GM12878 (cell line): Measurements from ENCODE around the gene SMPD3. TPM values are rescaled to one million over a fixed set of nuclear protein-coding genes. Genes with fewer than 3 reads are reported as not detected.

Experiments
- ATAC-seq: fragments of 200-7000 bp; cut with Tn5 transposase; 3 replicates; pipeline ENCODE4 v1.9.1; 2020; ENCODE audit warnings: mild to moderate bottlenecking, moderate library complexity
- BruUV-seq: library from RNA; stranded (reverse); fragments of 400-500 nt; replicated peaks from 2 replicates; lab custom pipeline; 2021; lab: Mats Ljungman, UMichigan
- CTCF ChIA-PET: fragments of 300-600 bp; sonication (Branson Sonifier 250); formaldehyde crosslinking; extraction: SDS; loops from one replicate; lab custom pipeline; 2021; ENCODE audit warnings: inconsistent platforms; lab: Yijun Ruan, JAX
- POLR2A ChIA-PET: fragments of 350-600 bp; formaldehyde crosslinking; extraction: SDS; loops from one replicate; lab custom pipeline; 2021; ENCODE audit warnings: inconsistent platforms; lab: Charles Lee
- RAD21 ChIA-PET: fragments of 300-600 bp; sonication (Branson Sonifier 250); formaldehyde crosslinking; loops from one replicate; lab custom pipeline; 2023; ENCODE audit warnings: antibody characterized with exemption; ENCODE audit not compliant: unreplicated experiment; lab: Charles Lee
- SMC1A ChIA-PET: fragments of 300-600 bp; sonication (Branson Sonifier 250); formaldehyde crosslinking; loops from one replicate; lab custom pipeline; 2023; ENCODE audit not compliant: unreplicated experiment, uncharacterized antibody; lab: Charles Lee
- DNase-seq: peaks from one replicate; pipeline ENCODE4 v3.0.0-alpha.2; 2011; ENCODE audit warnings: low read depth, low spot score
- FAIRE-seq: peaks from 3 replicates; lab custom pipeline; 2011; peaks lifted over from hg19 to GRCh38; lab: Jason Lieb, UNC
- H2AFZ ChIP-seq: 2 replicates; pipeline ENCODE4 v1.6.0; 2011; ENCODE audit warnings: low read depth, low read length, control low read depth; ENCODE audit not compliant: control insufficient read depth
- H3K27ac ChIP-seq: 2 replicates; pipeline ENCODE4 v1.5.1; 2011; ENCODE audit warnings: control low read depth; ENCODE audit not compliant: control insufficient read depth, insufficient read depth
- H3K27me3 ChIP-seq, 2 experiments: replicated peaks in 1 of 2; 2 replicates each; pipeline versions ENCODE4 v1.6.0 to v1.6.1; 2011; ENCODE audit warnings: low read length in 1 of 2; ENCODE audit not compliant: control insufficient read depth in 2 of 2, insufficient read depth in 2 of 2
- H3K36me3 ChIP-seq, 2 experiments: 2 replicates each; pipeline ENCODE4 v1.5.1; 2011; ENCODE audit warnings: low read length in 1 of 2; ENCODE audit not compliant: control insufficient read depth in 2 of 2, insufficient read depth in 2 of 2
- H3K4me1 ChIP-seq: 2 replicates; pipeline ENCODE4 v1.6.1; 2011; ENCODE audit warnings: mild to moderate bottlenecking, low read length, moderate library complexity, mixed read lengths; ENCODE audit not compliant: control insufficient read depth, insufficient read depth
- H3K4me2 ChIP-seq: 2 replicates; pipeline ENCODE4 v1.6.0; 2011; ENCODE audit warnings: control low read depth; ENCODE audit not compliant: control insufficient read depth, insufficient read depth
- H3K4me3 ChIP-seq: fragments of 200-600 bp; sonication (generic); 2 replicates; pipeline ENCODE4 v1.5.1; 2016
- H3K79me2 ChIP-seq: 2 replicates; pipeline ENCODE4 v1.6.0; 2011; ENCODE audit warnings: low read length; ENCODE audit not compliant: control insufficient read depth, insufficient read depth
- H3K9ac ChIP-seq: 2 replicates; pipeline ENCODE4 v1.8.0; 2011; ENCODE audit warnings: low read length, control low read depth, mixed read lengths; ENCODE audit not compliant: control insufficient read depth, insufficient read depth
- H3K9me3 ChIP-seq: replicated peaks from 3 replicates; pipeline ENCODE4 v1.5.1; 2011; ENCODE audit warnings: mild to moderate bottlenecking, low read length; ENCODE audit not compliant: control insufficient read depth, insufficient read depth
- H4K20me1 ChIP-seq: 2 replicates; pipeline ENCODE4 v1.6.0; 2011; ENCODE audit not compliant: control insufficient read depth, insufficient read depth
- ATF2 ChIP-seq: IDR thresholded peaks from 2 replicates; pipeline ENCODE4 v1.6.1; 2012; ENCODE audit warnings: low read length, inconsistent platforms
- CHD1 ChIP-seq: IDR thresholded peaks from 2 replicates; pipeline ENCODE4 v1.6.1; 2012; ENCODE audit warnings: low read depth, low read length, improper control_type of control experiment
- EED ChIP-seq: sonication (generic); IDR thresholded peaks from 2 replicates; pipeline ENCODE4 v1.6.1; 2016; ENCODE audit warnings: antibody characterized with exemption, low read depth
- EGR1 ChIP-seq, 2 experiments: IDR thresholded peaks; 1 replicate in 1 of 2; 2 replicates in 1 of 2; pipeline ENCODE4 v1.6.1; 2011 to 2012; ENCODE audit warnings: low read depth in 2 of 2, low read length in 2 of 2, borderline replicate concordance in 1 of 2, mild to moderate bottlenecking in 1 of 2, moderate library complexity in 1 of 2
- ESRRA ChIP-seq: IDR thresholded peaks from 2 replicates; pipeline ENCODE4 v1.6.1; 2012; ENCODE audit warnings: mild to moderate bottlenecking, low read length, improper control_type of control experiment
- IRF5 ChIP-seq: fragments of 450-650 bp; IDR thresholded peaks from 2 replicates; pipeline ENCODE4 v1.6.1; 2017; ENCODE audit warnings: borderline replicate concordance
- KLF5 ChIP-seq: fragments of 450-650 bp; IDR thresholded peaks from 2 replicates; pipeline ENCODE4 v1.6.1; 2014; ENCODE audit warnings: mild to moderate bottlenecking; ENCODE audit not compliant: partially characterized antibody
- PAX8 ChIP-seq: fragments of 450-650 bp; IDR thresholded peaks from 2 replicates; pipeline ENCODE4 v1.6.1; 2017; ENCODE audit warnings: mild to moderate bottlenecking, moderate library complexity
- SREBF1 ChIP-seq: IDR thresholded peaks from 2 replicates; pipeline ENCODE4 v1.6.1; 2012; ENCODE audit warnings: mild to moderate bottlenecking, low read length
- SRF ChIP-seq, 2 experiments: IDR thresholded peaks; 2 replicates each; pipeline ENCODE4 v1.6.1; 2011; ENCODE audit warnings: low read depth in 2 of 2, low read length in 2 of 2, mild to moderate bottlenecking in 1 of 2, moderate library complexity in 1 of 2
- STAT1 ChIP-seq: fragments of 450-650 bp; conservative IDR thresholded peaks from 2 replicates; pipeline ENCODE4 v1.6.1; 2014; ENCODE audit warnings: antibody characterized with exemption, mild to moderate bottlenecking
- YY1 ChIP-seq: IDR thresholded peaks from 2 replicates; pipeline ENCODE4 v1.6.1; 2011; ENCODE audit warnings: low read depth, mild to moderate bottlenecking, low read length
- ZBED1 ChIP-seq: IDR thresholded peaks from 2 replicates; pipeline ENCODE4 v1.6.1; 2016; ENCODE audit warnings: borderline replicate concordance
- WGBS: methylation state at CpG from one replicate; pipeline ENCODE4 v1.1.6; 2016; ENCODE audit warnings: low lambda C conversion rate; ENCODE audit not compliant: insufficient replicate concordance, insufficient coverage; ENCODE audit errors: missing lambda C conversion rate; 5-methylcytosine and 5-hydroxymethylcytosine counted together
- in situ Hi-C: fragments of 300-500 bp; cut with MboI; formaldehyde crosslinking; loops from 9 replicates; pipeline ENCODE4 v1.14.3; 2018; ENCODE audit warnings: mixed read lengths
- intact Hi-C: fragments of 100-400 bp; cut with micrococcal nuclease; formaldehyde crosslinking; loops from one replicate; pipeline ENCODE4 v1.14.2; 2022; ENCODE audit not compliant: unreplicated experiment
- polyA plus RNA-seq, 11 experiments: library from polyadenylated mRNA; depleted of rRNA in 4 of 11; unstranded in 6 of 11; stranded (reverse) in 5 of 11; fragments of >200 nt; fragmentation: Nextera tagmentation in 4 of 11; fragmentation: Illumina TruSeq in 1 of 11; extraction: Ambion mirVana in 4 of 11; extraction: Trizol in 1 of 11; gene quantifications; 1 replicate in 1 of 11; 2 replicates in 10 of 11; pipeline versions ENCODE4 v1.2.1 to v1.2.3, GENCODE V29; 2011 to 2016; ENCODE audit warnings: inconsistent platforms in 2 of 11, missing spikeins in 2 of 11, low read depth in 1 of 11
- total RNA-seq, 4 experiments: library from RNA; depleted of rRNA in 3 of 4; stranded (reverse); fragments of >200 nt in 3 of 4; fragmentation: Illumina TruSeq in 1 of 4; extraction: Trizol in 1 of 4; gene quantifications; 2 replicates each; pipeline versions ENCODE4 v1.2.1 to v1.2.3, GENCODE V29; 2013 to 2021
- TF ChIP-seq, protein P1 (sequence below): IDR thresholded peaks from 2 replicates; pipeline ENCODE4 v1.6.1; 2011; ENCODE audit warnings: borderline replicate concordance, low read depth, mild to moderate bottlenecking, moderate library complexity, low read length; ENCODE audit not compliant: insufficient read depth, poor library complexity, severe bottlenecking

The SMPD3 gene
- total and polyA plus RNA-seq, 10 of the 15 experiments (the other 5 are each of a cell fraction or from before 2014, with no cell fraction given): 0.04 to 2.0 (median 1.2) TPM

- Histone ChIP-seq H3K27me3 (no peaks in the 10 kb centered on the region), H3K9ac (no peak overlapping the region), H3K4me2 (no peak overlapping the region), H3K9me3 (no peaks in the 10 kb centered on the region), H3K4me3 (no peak overlapping the region), H3K27ac (no peak overlapping the region), H2AFZ (no peak overlapping the region), H3K4me1 (no peaks in the 10 kb centered on the region), H3K79me2 (no peaks in the 10 kb centered on the region), H4K20me1 (no peaks in the 10 kb centered on the region), H3K36me3 (no peaks in the 10 kb centered on the region)
- FAIRE-seq: no peak
- 39% methylated on average over 5 of the region's 5 CpGs for WGBS
- in situ Hi-C loops (no loop called here), intact Hi-C loops (no loop called here)
- peak; percentile 10; the same call in 1 of the 3 replicates for ATAC-seq
- ChIA-PET POLR2A (no interaction called here), CTCF (interaction anchor here (1.2 to 1.9 kb wide), 3 partner anchors 17 to 113 kb away, joined by 4 to 5 read pairs (median 4); no protein-coding TSS in a partner anchor), RAD21 (interaction anchor here (0.6 kb wide), 1 partner anchor 32 kb away, joined by 4 read pairs; no protein-coding TSS in a partner anchor), SMC1A (interaction anchor here (1.4 kb wide), 1 partner anchor 104 kb away, joined by 3 read pairs; no protein-coding TSS in a partner anchor)
- DNase-seq: no peak
- TF ChIP-seq ZBED1: no peak
- no peak for TF ChIP-seq SRF (IDR thresholded peaks at IDR 0.05; ENCODE audit: low read depth in 2 of 2, low read length in 2 of 2)
- no peak for TF ChIP-seq PAX8
- TF ChIP-seq KLF5: no peak
- TF ChIP-seq IRF5: no peak
- TF ChIP-seq EED: no peak
- TF ChIP-seq ATF2: no peak
- TF ChIP-seq EGR1 (IDR thresholded peaks at IDR 0.05; ENCODE audit: borderline replicate concordance in 1 of 2, low read depth in 2 of 2, low read length in 2 of 2): no peak
- TF ChIP-seq ESRRA: no peak
- no peak for TF ChIP-seq SREBF1
- TF ChIP-seq YY1: no peak
- TF ChIP-seq CHD1: no peak
- TF ChIP-seq, protein P1, sequence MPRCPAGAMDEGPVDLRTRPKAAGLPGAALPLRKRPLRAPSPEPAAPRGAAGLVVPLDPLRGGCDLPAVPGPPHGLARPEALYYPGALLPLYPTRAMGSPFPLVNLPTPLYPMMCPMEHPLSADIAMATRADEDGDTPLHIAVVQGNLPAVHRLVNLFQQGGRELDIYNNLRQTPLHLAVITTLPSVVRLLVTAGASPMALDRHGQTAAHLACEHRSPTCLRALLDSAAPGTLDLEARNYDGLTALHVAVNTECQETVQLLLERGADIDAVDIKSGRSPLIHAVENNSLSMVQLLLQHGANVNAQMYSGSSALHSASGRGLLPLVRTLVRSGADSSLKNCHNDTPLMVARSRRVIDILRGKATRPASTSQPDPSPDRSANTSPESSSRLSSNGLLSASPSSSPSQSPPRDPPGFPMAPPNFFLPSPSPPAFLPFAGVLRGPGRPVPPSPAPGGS: no peak
- no peak for TF ChIP-seq STAT1
- no TSS peak for BruUV-seq
Observed at GRCh38 chr16:68400924-68401460, 47.3 kb downstream of the SMPD3 start.
